ENCODE results near the gene PFN3.

The PFN3 gene, protein sequence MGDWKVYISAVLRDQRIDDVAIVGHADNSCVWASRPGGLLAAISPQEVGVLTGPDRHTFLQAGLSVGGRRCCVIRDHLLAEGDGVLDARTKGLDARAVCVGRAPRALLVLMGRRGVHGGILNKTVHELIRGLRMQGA

GRCh38 chr5:177399997-177400868 is at the start of gene PFN3:
TSS of gene PFN3 (minus strand) at chr5:177400661. CDS start at chr5:177400576, 85 bp downstream.
- DNase-seq, result no peak

GRCh38 chr5:177449140-177450061 is 48.9 kb upstream of the PFN3 start:
- DNase-seq, result no peak

GRCh38 chr5:177448244-177448950 is 47.9 kb upstream of the PFN3 start:
- no peak for DNase-seq

- peak; percentile 2 for DNase-seq
These were observed 47.3 kb upstream of the PFN3 start for GRCh38 chr5:177447611-177448243.

DNA sequence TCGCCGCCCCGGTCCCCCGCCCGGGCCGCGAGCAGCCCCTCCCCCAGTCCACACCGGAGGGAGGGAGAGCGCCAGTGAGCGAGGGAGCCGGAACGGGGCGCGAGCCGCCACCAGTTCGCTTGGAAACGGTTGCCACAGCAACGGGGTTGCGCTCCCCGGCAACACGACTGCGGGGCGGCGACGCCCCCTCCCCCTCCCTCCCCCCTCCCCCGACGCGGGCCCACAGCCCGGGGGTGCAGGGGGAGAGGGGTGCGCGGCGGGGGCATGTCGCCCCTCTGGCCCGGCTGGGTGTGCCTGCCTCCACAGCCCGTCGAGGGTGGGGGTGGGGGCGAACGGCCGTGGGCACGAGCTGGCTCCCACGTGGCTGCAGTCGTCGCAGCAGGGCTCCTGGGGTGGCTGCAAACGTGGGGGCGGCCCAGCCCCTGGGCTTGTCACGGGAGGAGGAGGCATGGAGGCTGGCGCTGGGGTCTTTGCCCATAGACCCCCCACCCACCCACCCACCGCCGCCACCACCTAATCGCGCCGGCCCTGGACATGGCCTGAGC is 46.7 kb upstream of the PFN3 start:
- DNase-seq, result peak; percentile 56

DNA sequence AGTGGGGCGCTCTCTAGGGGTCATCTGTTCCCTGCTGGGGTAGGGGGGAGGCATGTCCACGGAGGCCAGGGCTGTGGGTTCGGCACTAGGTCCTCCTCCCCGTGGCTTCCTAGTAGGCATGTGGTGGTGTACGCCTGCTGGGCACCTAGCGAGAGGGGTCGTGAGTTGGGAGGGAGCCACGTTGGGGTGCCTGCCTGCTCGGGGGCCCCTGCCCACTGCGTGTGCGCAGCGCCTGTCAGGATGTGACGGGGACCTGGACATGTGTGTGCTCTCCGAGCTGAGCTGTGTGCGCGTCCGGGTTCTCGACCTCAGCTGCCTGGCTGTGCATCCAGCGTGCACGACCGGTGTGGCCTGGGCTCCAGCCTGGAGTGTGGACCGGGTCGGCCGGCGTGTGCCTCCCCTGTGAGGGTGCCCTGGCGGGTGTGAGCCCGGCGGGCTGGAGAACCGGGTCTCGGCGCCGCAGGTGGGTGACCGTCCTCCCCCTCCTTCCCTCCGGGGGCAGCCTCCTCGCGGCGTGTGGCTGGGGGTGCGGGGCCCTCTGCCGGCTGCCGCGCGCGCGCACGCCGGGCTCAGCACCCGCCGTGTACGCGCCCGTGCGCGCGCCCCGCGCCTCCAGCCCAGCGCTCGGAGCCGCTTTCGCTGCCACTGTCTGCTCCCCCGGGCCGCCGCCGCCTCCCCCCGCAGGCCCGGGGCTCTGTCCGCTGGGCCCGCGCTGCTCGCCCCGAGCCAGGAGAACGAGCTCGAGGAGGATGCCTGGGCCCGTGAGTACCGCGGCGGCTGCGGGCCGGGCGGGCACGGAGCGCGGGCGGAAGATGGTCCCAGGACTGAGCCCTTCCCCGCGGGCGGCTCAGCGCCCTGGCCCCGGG is 46.0 kb upstream of the PFN3 start, which contains the start of gene PRR7:
TSS of gene PRR7 (plus strand) at position 615 of the 866 bp plus-strand sequence. CDS start 8,254 bp downstream, outside the sequence.
- DNase-seq, result peak; percentile 65

- DNase-seq, result no peak
These were observed 45.4 kb upstream of the PFN3 start for GRCh38 chr5:177445917-177446199.

DNA sequence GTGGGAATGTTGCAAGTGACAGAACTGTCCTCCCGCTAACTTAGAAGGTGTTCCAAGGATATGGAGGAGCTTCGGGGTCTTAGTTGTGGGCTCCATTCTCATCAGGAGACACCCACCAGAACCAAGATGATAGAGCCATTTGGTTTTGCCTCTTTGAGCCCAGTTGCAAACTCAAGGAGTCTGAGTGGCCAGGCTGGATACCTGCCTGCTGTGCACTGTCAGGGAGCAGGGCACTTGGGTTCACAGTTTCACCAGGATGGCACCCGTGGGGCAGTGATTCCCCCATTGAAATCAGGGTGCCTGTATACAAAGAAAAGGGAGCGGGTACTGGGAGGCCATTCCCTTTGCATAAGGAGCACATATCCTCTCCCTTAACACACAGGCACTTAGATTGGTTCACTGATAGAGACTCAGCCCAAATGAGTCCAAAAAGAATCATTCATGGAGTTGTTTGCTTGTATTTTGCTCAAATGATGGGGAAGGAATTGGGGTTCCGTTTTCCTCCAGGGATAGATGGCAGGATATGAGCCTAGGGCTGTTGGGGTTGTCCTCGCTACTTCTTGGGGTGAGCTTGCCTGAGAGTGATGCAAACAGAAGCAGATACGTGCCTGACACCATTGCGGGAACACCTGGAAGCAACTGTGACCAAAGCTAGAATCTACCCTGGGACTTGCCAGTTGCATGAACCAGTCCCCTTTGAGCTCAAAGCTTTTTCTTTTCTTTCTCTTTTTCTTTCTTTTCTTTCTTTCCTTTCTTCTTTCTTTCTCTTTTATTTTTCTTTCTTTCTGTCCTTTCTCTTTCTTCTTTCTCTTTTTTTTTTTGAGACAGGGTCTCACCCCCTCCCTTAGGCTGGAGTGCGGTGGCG is 44.8 kb upstream of the PFN3 start:
- no peak for DNase-seq

- no peak for DNase-seq
These were observed 43.9 kb upstream of the PFN3 start for GRCh38 chr5:177444106-177445051.

DNA sequence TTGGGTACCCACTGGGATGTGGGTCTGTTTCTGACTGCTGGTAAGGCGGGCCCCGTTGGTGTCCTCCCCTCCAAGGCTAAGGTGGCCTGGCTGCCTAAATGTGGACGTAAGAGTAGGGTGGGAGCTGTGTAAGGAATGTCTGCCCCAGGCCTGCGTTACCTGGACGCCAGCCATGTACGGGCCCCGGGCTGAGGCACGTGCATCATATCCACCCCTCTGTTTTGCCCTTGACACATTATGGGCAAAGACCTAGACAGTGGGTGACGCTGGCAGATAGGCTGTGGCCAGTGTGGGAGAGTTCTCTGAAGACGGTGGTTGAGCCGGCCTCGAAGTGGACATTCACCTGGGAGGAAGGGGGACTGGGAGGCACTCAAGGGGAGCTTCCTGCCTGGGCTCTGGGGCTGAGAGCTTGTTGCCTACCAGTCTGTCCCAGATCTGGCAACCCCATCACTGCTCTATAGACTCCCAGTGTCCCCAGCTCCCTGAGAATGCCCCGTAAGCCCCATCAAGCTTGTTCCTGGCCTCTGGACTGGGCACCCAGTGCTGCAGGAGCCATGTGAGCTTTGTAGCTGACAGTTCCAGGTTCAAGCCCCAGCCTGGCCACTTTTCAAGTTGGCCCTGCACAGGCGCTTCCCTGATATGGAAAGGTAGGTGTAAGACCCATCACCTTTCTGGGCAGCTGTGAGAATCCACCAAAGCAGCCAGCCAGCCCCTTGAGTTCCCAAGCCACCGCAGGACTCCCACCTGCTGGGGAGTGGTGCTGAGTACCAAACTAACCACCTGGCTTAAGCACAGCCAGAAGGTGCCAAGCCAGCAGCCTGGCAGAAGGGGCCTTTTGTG is 42.9 kb upstream of the PFN3 start:
- DNase-seq, result no peak

DNA sequence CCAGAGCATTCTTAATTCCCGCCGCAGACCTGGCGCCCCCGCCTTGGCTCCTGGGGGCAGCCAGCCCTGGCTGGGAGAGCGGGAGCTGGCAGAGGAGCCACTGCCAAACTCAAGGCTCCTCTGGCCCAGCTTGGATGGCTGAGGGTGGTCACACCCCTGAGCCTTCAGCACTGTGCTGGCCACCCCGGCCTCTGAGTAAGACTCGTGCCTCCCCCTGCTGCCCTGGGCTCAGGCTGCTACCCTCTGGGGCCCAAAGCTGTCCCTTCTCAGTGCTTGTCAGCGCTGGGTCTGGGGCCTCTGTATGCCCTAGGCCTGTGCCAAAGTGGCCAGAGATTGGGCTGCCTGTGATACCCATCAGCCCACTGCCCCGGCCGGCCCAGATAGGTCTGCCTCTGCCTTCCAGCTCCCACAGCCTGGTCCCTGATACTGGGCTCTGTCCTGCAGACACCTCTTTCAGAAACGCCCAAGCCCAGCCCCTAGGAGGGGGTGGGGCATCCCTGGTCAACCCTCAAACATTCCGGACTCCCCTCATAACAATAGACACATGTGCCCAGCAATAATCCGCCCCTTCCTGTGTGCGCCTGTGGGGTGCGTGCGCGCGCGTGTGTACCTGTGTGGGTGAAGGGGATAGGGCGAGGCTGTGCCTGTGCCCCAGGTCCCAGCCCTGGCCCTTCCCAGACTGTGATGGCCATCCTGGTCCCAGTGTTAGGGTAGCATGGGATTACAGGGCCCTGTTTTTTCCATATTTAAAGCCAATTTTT is 41.8 kb upstream of the PFN3 start:
- DNase-seq, result no peak

DNA sequence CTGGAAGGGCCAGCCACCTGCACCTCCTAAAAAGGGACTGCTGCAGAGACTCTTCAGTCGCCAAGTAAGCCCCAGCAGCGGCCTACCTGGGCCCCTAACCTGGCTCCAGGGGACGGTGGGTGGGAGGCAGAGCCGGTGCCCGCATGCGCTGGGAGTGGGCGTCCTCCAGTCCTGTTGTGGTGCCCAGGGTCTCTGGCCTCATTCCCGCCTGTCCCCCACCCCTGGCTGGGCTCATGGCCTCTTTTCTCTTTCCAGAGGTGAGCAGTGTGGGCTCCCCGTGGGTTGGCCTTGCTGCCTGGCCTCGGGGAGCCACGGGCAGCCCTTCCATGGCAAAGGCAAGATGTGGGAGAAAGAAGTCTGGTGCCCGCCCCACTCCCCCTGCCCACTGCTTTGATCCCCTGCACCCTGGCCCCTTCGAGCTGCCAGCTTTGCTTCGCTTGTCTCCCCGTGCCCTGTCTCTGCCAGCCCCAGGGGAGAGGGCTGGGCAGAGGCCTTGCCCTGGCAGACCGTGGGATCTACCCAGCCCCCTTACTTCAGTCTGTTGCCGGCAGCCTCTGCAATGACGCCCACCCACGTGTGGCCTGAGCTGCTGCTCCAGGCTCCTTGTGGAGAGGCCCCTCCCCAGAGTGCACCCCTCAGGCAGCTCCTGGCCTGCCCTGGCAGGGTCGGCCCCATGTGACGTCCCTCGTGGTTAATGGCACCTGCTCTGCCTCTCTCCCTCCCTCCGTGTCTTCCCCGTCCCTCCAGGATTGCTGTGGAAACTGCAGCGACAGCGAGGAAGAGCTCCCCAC is 40.7 kb upstream of the PFN3 start:
- no peak for DNase-seq

DNA sequence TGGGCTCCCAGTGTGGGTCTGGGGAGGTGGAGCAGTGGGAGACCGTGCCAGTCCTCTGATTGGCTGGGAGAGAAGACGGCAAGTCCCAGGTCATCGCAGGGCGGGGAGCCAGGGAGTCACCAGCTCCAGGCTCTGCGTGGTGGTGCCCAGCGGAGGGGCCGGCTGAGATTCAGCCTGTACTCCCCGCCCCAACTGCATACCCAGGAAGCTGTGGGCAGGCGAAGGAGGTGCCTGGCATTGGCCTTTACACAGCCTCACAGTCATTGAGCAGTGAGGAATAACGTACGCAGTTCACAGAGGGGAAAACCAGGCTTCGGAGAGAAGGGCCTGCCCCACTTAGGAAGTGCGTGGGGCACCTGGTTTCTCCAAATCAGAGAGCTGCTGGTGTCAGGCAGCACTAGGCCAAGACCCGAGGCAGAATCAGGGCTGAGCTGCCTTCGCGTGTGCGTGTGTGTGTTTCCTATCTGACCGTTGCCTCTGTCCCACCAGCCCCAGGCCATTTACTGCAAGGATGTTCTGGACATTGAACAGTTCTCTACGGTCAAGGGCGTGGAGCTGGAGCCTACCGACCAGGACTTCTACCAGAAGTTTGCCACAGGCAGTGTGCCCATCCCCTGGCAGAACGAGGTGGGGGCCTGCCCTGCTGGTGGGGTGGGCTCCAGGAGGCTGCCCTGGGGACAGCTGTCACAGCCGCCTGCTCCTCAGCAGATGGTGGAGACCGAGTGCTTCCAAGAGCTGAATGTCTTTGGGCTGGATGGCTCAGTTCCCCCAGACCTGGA is 39.9 kb upstream of the PFN3 start:
- no peak for DNase-seq

- DNase-seq, result no peak
These were observed 39.1 kb upstream of the PFN3 start for GRCh38 chr5:177439518-177440053.

DNA sequence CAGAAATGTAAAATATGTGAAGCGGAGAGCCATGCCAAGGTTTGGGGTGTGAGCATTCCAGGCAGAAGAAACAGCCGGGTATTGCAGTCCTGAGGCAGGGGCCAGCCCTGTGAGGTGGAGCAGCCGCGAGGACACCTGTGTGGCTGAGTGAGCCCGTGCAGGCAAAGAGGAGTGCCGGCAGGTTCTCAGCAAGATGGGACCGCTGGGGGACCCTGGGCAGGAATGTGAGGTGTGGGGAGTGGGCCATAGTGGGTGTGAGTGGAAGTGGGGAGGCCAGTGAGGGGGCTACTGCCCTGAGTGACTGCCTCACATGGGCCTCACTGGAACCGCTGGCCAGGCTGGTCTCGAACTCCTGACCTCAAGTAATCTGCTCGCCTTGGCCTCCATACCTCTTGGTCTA is 38.0 kb upstream of the PFN3 start:
- DNase-seq, result no peak

Measured in NCI-H774 (cell line).